IMR-90 (cell line): ENCODE data around the gene HYKK.
"Not testable (repeated sequence)": the region's sequence is repeated elsewhere in the genome, so short reads cannot be mapped to it uniquely, and the experiment has no call there.

Experiments
- CHD1 ChIP-seq: IDR thresholded peaks from 2 replicates; pipeline ENCODE4 v1.6.1; 2012; ENCODE audit warnings: low read depth, low read length, improper control_type of control experiment
- FOS ChIP-seq: fragments of 150-350 bp; IDR thresholded peaks from 2 replicates; pipeline ENCODE4 v1.6.1; 2016; ENCODE audit warnings: low read depth, low read length
- MAFK ChIP-seq: IDR thresholded peaks from 2 replicates; pipeline ENCODE4 v1.6.1; 2012; ENCODE audit warnings: low read depth, low read length, improper control_type of control experiment
- MAZ ChIP-seq: IDR thresholded peaks from 2 replicates; pipeline ENCODE4 v1.6.1; 2012; ENCODE audit warnings: low read depth, mild to moderate bottlenecking, low read length, improper control_type of control experiment, moderate library complexity, borderline replicate concordance
- MXI1 ChIP-seq: IDR thresholded peaks from 2 replicates; pipeline ENCODE4 v1.6.1; 2012; ENCODE audit warnings: low read depth, mild to moderate bottlenecking, low read length, moderate library complexity, borderline replicate concordance
- NFE2L2 ChIP-seq: fragments of 150-350 bp; IDR thresholded peaks from 2 replicates; pipeline ENCODE4 v1.6.1; 2016; ENCODE audit warnings: low read depth, mild to moderate bottlenecking, low read length
- POLR2A ChIP-seq: IDR thresholded peaks from 2 replicates; pipeline ENCODE4 v1.6.1; 2012; ENCODE audit warnings: mild to moderate bottlenecking, low read depth, low read length
- RAD21 ChIP-seq: IDR thresholded peaks from 2 replicates; pipeline ENCODE4 v1.6.1; 2012; ENCODE audit warnings: low read length, improper control_type of control experiment
- SMC3 ChIP-seq: fragments of 150-350 bp; IDR thresholded peaks from 2 replicates; pipeline ENCODE4 v1.6.1; 2016; ENCODE audit warnings: low read depth, mild to moderate bottlenecking, antibody characterized with exemption, low read length, moderate library complexity
- TF ChIP-seq, protein P1 (sequence below): conservative IDR thresholded peaks from 2 replicates; pipeline ENCODE4 v1.5.1; 2012; ENCODE audit warnings: mild to moderate bottlenecking, low read depth, low read length, improper control_type of control experiment
- TF ChIP-seq, protein P2 (sequence below): fragments of 150-350 bp; IDR thresholded peaks from 2 replicates; pipeline ENCODE4 v1.6.1; 2016; ENCODE audit warnings: low read depth, mild to moderate bottlenecking, low read length, moderate library complexity, borderline replicate concordance
- TF ChIP-seq, protein P3 (sequence below): fragments of 150-350 bp; IDR thresholded peaks from 2 replicates; pipeline ENCODE4 v1.6.1; 2017; ENCODE audit warnings: mild to moderate bottlenecking, antibody characterized with exemption, low read length, low read depth

DNA sequence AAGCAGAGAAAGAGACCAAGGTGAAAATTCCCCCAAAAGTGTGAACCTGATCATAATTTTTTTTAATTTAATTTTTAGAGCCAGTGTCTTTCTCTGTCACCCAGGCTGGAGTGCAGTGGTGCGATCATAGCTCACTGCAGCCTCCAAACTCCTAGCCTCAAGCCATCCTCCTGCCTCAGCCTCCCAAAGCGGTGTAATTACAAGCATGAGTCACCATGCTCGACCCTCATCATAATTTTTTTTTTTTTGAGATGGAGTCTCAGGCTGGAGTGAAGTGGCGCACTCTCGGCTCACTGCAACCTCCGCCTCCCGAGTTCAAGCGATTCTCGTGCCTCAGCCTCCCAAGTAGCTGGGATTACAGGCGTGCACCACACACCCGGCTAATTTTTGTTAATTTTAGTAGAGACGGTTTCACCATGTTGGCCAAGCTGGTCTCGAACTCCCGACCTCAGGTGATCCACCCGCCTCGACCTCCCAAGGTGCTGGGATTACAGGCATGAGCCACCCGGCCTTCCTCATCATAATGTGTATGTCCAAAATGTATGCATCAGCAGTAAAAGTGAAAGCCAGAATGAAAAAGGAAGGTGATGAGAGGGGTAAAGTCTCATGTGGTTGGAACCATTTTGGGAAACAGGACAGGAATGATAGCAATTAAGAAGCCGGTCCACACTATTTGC lies 32.2 kb downstream of the HYKK start:
- TF ChIP-seq MAZ, POLR2A, SMC3, NFE2L2, MXI1, FOS, CHD1, RAD21: not testable (repeated sequence)
- TF ChIP-seq, protein P1, sequence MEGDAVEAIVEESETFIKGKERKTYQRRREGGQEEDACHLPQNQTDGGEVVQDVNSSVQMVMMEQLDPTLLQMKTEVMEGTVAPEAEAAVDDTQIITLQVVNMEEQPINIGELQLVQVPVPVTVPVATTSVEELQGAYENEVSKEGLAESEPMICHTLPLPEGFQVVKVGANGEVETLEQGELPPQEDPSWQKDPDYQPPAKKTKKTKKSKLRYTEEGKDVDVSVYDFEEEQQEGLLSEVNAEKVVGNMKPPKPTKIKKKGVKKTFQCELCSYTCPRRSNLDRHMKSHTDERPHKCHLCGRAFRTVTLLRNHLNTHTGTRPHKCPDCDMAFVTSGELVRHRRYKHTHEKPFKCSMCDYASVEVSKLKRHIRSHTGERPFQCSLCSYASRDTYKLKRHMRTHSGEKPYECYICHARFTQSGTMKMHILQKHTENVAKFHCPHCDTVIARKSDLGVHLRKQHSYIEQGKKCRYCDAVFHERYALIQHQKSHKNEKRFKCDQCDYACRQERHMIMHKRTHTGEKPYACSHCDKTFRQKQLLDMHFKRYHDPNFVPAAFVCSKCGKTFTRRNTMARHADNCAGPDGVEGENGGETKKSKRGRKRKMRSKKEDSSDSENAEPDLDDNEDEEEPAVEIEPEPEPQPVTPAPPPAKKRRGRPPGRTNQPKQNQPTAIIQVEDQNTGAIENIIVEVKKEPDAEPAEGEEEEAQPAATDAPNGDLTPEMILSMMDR, result not testable (repeated sequence)
- TF ChIP-seq, protein P2, sequence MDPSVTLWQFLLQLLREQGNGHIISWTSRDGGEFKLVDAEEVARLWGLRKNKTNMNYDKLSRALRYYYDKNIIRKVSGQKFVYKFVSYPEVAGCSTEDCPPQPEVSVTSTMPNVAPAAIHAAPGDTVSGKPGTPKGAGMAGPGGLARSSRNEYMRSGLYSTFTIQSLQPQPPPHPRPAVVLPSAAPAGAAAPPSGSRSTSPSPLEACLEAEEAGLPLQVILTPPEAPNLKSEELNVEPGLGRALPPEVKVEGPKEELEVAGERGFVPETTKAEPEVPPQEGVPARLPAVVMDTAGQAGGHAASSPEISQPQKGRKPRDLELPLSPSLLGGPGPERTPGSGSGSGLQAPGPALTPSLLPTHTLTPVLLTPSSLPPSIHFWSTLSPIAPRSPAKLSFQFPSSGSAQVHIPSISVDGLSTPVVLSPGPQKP, result not testable (repeated sequence)
- TF ChIP-seq MAFK, result peak; percentile 67
- TF ChIP-seq, protein P3, sequence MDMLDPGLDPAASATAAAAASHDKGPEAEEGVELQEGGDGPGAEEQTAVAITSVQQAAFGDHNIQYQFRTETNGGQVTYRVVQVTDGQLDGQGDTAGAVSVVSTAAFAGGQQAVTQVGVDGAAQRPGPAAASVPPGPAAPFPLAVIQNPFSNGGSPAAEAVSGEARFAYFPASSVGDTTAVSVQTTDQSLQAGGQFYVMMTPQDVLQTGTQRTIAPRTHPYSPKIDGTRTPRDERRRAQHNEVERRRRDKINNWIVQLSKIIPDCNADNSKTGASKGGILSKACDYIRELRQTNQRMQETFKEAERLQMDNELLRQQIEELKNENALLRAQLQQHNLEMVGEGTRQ, result not testable (repeated sequence)
